Keratinocyte (primary cell): ENCODE results near the gene SPPL3. TPM values are rescaled to one million over a fixed set of nuclear protein-coding genes. Genes with fewer than 3 reads are reported as not detected.
"Not testable (repeated sequence)": the region's sequence is repeated elsewhere in the genome, so short reads cannot be mapped to it uniquely, and the experiment has no call there.

Source experiments
- DNase-seq: peaks from one replicate; pipeline ENCODE4 v3.0.0-alpha.2; 2011; ENCODE audit warnings: low read depth, missing footprints, low spot score
- FAIRE-seq: peaks from 2 replicates; lab custom pipeline; 2011; peaks lifted over from hg19 to GRCh38; lab: Jason Lieb, UNC
- H2AFZ ChIP-seq: 2 replicates; pipeline ENCODE4 v1.6.0; 2012; ENCODE audit warnings: low read length, control low read depth, inconsistent platforms; ENCODE audit not compliant: control insufficient read depth
- H3K27ac ChIP-seq: 2 replicates; pipeline ENCODE4 v1.5.1; 2011; ENCODE audit warnings: low read length; ENCODE audit not compliant: control insufficient read depth, insufficient read depth
- H3K27me3 ChIP-seq: 3 replicates; pipeline ENCODE4 v1.6.0; 2011; ENCODE audit warnings: low read length; ENCODE audit not compliant: control insufficient read depth, insufficient read depth; ENCODE audit errors: extremely low read depth
- H3K36me3 ChIP-seq, 2 experiments: 2 replicates in 1 of 2; 3 replicates in 1 of 2; pipeline ENCODE4 v1.5.1; 2011; ENCODE audit warnings: low read length in 2 of 2, mild to moderate bottlenecking in 1 of 2; ENCODE audit not compliant: control insufficient read depth in 2 of 2, insufficient read depth in 2 of 2; ENCODE audit errors: extremely low read depth in 1 of 2
- H3K4me1 ChIP-seq: 3 replicates; pipeline ENCODE4 v1.5.1; 2011; ENCODE audit warnings: low read length; ENCODE audit not compliant: control insufficient read depth, insufficient read depth; ENCODE audit errors: extremely low read depth
- H3K4me2 ChIP-seq: 3 replicates; pipeline ENCODE4 v1.6.0; 2011; ENCODE audit warnings: low read depth, low read length; ENCODE audit not compliant: control insufficient read depth, insufficient read depth; ENCODE audit errors: extremely low read depth
- H3K4me3 ChIP-seq, 3 experiments: fragments of 200-600 bp in 1 of 3; sonication (generic) in 1 of 3; 2 replicates in 2 of 3; 3 replicates in 1 of 3; pipeline ENCODE4 v1.5.1; 2011 to 2016; ENCODE audit warnings: low read length in 3 of 3, mild to moderate bottlenecking in 3 of 3, control low read depth in 2 of 3, inconsistent platforms in 1 of 3, low read depth in 1 of 3, mixed read lengths in 1 of 3, mixed run types in 1 of 3, moderate library complexity in 1 of 3; ENCODE audit not compliant: control insufficient read depth in 2 of 3, insufficient read depth in 2 of 3; ENCODE audit errors: extremely low read depth in 1 of 3
- H3K79me2 ChIP-seq: 2 replicates; pipeline ENCODE4 v1.6.0; 2012; ENCODE audit warnings: low read length; ENCODE audit not compliant: control insufficient read depth, insufficient read depth
- H3K9ac ChIP-seq: 3 replicates; pipeline ENCODE4 v1.6.0; 2011; ENCODE audit warnings: low read length; ENCODE audit not compliant: control insufficient read depth, insufficient read depth; ENCODE audit errors: extremely low read depth
- H3K9me1 ChIP-seq: 3 replicates; pipeline ENCODE4 v1.6.0; 2011; ENCODE audit warnings: low read length; ENCODE audit not compliant: control insufficient read depth, insufficient read depth; ENCODE audit errors: extremely low read depth
- H3K9me3 ChIP-seq: 2 replicates; pipeline ENCODE4 v1.5.1; 2012; ENCODE audit warnings: low read depth, low read length; ENCODE audit not compliant: control insufficient read depth
- H4K20me1 ChIP-seq: 3 replicates; pipeline ENCODE4 v1.6.0; 2011; ENCODE audit warnings: low read length; ENCODE audit not compliant: control insufficient read depth, insufficient read depth; ENCODE audit errors: extremely low read depth
- EZH2 ChIP-seq: IDR thresholded peaks from one replicate; pipeline ENCODE4 v1.6.1; 2012; ENCODE audit warnings: inconsistent platforms, mild to moderate bottlenecking, low read length, moderate library complexity
- dilution Hi-C: fragments of 300-500 bp; cut with MboI; formaldehyde crosslinking; loops from one replicate; pipeline ENCODE4 v1.7.0; 2020; ENCODE audit warnings: low sequenced_read_pairs; ENCODE audit not compliant: extremely low pct_ligation_motif_present
- polyA plus RNA-seq, 5 experiments: library from polyadenylated mRNA; depleted of rRNA in 3 of 5; stranded (reverse) in 3 of 5; stranded (forward) in 1 of 5; unstranded in 1 of 5; fragments of >200 nt; gene quantifications; 1 replicate in 1 of 5; 2 replicates in 3 of 5; 3 replicates in 1 of 5; pipeline versions ENCODE4 v1.2.1 to v1.2.3, GENCODE V29; 2011 to 2012; ENCODE audit warnings: missing spikeins in 2 of 5, low read depth in 1 of 5, low replicate concordance in 1 of 5
- TF ChIP-seq, protein P1 (sequence below), 3 experiments: IDR thresholded peaks in 1 of 3; conservative IDR thresholded peaks in 1 of 3; optimal IDR thresholded peaks in 1 of 3; 2 replicates in 2 of 3; 3 replicates in 1 of 3; pipeline versions ENCODE3 to v1.5.1; 2011; ENCODE audit warnings: low read length in 3 of 3, mild to moderate bottlenecking in 3 of 3, moderate library complexity in 2 of 3, control low read depth in 1 of 3, inconsistent platforms in 1 of 3; ENCODE audit not compliant: insufficient read depth in 2 of 3; ENCODE audit errors: extremely low read depth in 1 of 3

Gene SPPL3
- polyA plus RNA-seq, 1 donor (not counting 4 experiments of a cell fraction or from before 2014, with no cell fraction given): 28.3 TPM

DNA sequence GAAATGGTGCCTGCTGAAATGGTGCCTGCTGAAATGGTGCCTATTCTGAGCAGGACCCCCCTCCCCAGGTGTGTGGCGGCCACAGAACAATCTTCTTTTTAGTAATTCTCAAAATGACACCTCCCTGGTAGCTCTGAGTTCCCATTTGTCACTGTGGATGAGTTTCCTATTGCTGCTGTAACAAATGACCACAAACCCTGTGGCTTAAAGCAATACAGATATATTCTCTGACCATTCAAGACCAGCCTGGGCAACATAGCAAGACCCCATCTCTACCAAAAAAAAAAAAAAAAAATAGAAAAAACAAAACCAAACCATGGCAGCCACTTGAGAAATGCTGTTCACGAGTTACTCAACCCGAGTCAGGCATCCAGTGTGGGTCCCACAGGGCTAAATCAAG is 170.6 kb downstream of the SPPL3 start:
- no peaks in the 10 kb centered on the region for H3K4me1 ChIP-seq
- no peaks in the 10 kb centered on the region for H3K9me3 ChIP-seq
- no peak for FAIRE-seq
- H3K79me2 ChIP-seq: no peaks in the 10 kb centered on the region
- no peak overlapping the region for H3K27ac ChIP-seq
- H3K9ac ChIP-seq: no peak overlapping the region
- no peak for DNase-seq
- dilution Hi-C loops: no loop called here
- H3K4me2 ChIP-seq: no peak overlapping the region
- no peaks in the 10 kb centered on the region for H3K9me1 ChIP-seq
- H2AFZ ChIP-seq: no peak overlapping the region
- TF ChIP-seq EZH2: no peak
- TF ChIP-seq, protein P1, sequence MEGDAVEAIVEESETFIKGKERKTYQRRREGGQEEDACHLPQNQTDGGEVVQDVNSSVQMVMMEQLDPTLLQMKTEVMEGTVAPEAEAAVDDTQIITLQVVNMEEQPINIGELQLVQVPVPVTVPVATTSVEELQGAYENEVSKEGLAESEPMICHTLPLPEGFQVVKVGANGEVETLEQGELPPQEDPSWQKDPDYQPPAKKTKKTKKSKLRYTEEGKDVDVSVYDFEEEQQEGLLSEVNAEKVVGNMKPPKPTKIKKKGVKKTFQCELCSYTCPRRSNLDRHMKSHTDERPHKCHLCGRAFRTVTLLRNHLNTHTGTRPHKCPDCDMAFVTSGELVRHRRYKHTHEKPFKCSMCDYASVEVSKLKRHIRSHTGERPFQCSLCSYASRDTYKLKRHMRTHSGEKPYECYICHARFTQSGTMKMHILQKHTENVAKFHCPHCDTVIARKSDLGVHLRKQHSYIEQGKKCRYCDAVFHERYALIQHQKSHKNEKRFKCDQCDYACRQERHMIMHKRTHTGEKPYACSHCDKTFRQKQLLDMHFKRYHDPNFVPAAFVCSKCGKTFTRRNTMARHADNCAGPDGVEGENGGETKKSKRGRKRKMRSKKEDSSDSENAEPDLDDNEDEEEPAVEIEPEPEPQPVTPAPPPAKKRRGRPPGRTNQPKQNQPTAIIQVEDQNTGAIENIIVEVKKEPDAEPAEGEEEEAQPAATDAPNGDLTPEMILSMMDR (optimal IDR thresholded peaks at IDR 0.05 in 1 of 3, IDR thresholded peaks at IDR 0.05 in 1 of 3, conservative IDR thresholded peaks at IDR 0.05 in 1 of 3; ENCODE audit: extremely low read depth in 1 of 3, insufficient read depth in 2 of 3, low read length in 3 of 3): no peak
- H4K20me1 ChIP-seq: no peaks in the 10 kb centered on the region
- H3K27me3 ChIP-seq: no peaks in the 10 kb centered on the region
- peaks cover 0 to 1% of the 10 kb centered on the region in 2 experiments for H3K36me3 ChIP-seq
- H3K4me3 ChIP-seq: no peak overlapping the region

DNA sequence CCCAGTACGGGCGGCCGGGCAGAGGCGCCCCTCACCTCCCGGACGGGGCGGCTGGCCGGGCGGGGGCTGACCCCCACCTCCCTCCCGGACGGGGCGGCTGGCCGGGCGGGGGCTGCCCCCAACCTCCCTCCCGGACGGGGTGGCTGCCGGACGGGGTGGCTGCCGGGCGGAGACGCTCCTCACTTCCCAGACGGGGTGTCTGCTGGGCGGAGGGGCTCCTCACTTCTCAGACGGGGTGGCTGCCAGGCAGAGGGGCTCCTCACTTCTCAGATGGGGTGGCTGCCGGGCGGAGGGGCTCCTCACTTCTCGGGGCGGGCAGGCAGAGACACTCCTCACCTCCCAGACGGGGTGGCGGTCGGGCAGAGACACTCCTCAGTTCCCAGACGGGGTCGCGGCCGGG is 172.0 kb downstream of the SPPL3 start:
- H3K36me3 ChIP-seq, H2AFZ ChIP-seq, H3K4me1 ChIP-seq, H3K4me3 ChIP-seq, H3K79me2 ChIP-seq, H4K20me1 ChIP-seq, DNase-seq, H3K9me1 ChIP-seq, H3K4me2 ChIP-seq, H3K9me3 ChIP-seq, FAIRE-seq, H3K27me3 ChIP-seq, H3K9ac ChIP-seq, dilution Hi-C loops, H3K27ac ChIP-seq: not testable (repeated sequence)

DNA sequence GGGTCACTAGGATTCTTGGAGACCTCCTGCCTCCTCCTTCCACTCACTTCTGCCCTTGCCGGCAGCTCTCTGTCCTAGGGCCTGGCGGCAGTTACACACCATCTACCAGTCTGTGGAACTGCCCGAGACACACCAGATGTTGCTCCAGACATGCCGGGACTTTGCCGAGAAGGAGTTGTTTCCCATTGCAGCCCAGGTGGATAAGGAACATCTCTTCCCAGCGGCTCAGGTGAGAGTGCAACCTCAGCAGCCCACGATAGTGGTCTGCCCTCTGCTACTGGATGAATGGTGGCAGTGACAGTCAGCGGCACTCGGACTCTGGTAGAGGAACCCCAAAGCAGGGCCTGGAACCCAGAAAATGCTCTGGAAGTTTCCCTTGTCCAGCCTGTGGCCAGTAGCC is 177.2 kb downstream of the SPPL3 start:
- no peaks in the 10 kb centered on the region for H3K9me3 ChIP-seq
- H3K79me2 ChIP-seq: no peaks in the 10 kb centered on the region
- FAIRE-seq (no peak), DNase-seq (no peak)
- H3K4me2 ChIP-seq: no peak overlapping the region
- H2AFZ ChIP-seq: no peak overlapping the region
- H3K9me1 ChIP-seq: no peaks in the 10 kb centered on the region
- no peak overlapping the region for H3K9ac ChIP-seq
- dilution Hi-C loops: no loop called here
- peaks cover 9% of the 10 kb centered on the region for H3K4me1 ChIP-seq
- peaks cover 10 to 12% of the 10 kb centered on the region in 2 experiments for H3K36me3 ChIP-seq
- no peak overlapping the region for H3K4me3 ChIP-seq
- no peaks in the 10 kb centered on the region for H3K27me3 ChIP-seq
- H4K20me1 ChIP-seq: no peaks in the 10 kb centered on the region
- H3K27ac ChIP-seq: no peak overlapping the region
- TF ChIP-seq EZH2: no peak
- TF ChIP-seq, protein P1 (optimal IDR thresholded peaks at IDR 0.05 in 1 of 3, IDR thresholded peaks at IDR 0.05 in 1 of 3, conservative IDR thresholded peaks at IDR 0.05 in 1 of 3; ENCODE audit: extremely low read depth in 1 of 3, insufficient read depth in 2 of 3, low read length in 3 of 3): no peak
